GM12874 (cell line): ENCODE results near the gene DCC.

ENCODE experiments used
- CTCF ChIP-seq: IDR thresholded peaks from 2 replicates; pipeline ENCODE4 v1.5.1; 2011; ENCODE audit warnings: low read depth, mild to moderate bottlenecking, control low read depth, low read length, moderate library complexity; ENCODE audit not compliant: insufficient read depth

Gene DCC

GRCh38 chr18:53131001-53131400 is 791.0 kb downstream of the DCC start:
- TF ChIP-seq CTCF: no peak

- TF ChIP-seq CTCF: no peak
These were observed 794.7 kb downstream of the DCC start for GRCh38 chr18:53134711-53135110.

GRCh38 chr18:53135654-53136053 is 795.7 kb downstream of the DCC start:
- no peak for TF ChIP-seq CTCF

- TF ChIP-seq CTCF: no peak
These were observed 799.9 kb downstream of the DCC start for GRCh38 chr18:53139746-53140500.

GRCh38 chr18:53142005-53142404 is 802.0 kb downstream of the DCC start:
- TF ChIP-seq CTCF: no peak

GRCh38 chr18:53147472-53147871 is 807.5 kb downstream of the DCC start:
- no peak for TF ChIP-seq CTCF

- no peak for TF ChIP-seq CTCF
These were observed 808.1 kb downstream of the DCC start for GRCh38 chr18:53148123-53148522.
